ENCODE data around the gene CIDEB.

The CIDEB gene

GRCh38 chr14:24260780-24261157, 47.0 kb downstream of the CIDEB start:
- Histone ChIP-seq H3K27me3 (ENCODE audit: insufficient read depth, poor library complexity, severe bottlenecking) (no peaks in the 10 kb centered on the region), H3K27ac (replicated peaks) (no peak overlapping the region), H3K4me3 (replicated peaks; ENCODE audit: insufficient read depth, low read length) (no peak overlapping the region)
- TF ChIP-seq, protein P1, sequence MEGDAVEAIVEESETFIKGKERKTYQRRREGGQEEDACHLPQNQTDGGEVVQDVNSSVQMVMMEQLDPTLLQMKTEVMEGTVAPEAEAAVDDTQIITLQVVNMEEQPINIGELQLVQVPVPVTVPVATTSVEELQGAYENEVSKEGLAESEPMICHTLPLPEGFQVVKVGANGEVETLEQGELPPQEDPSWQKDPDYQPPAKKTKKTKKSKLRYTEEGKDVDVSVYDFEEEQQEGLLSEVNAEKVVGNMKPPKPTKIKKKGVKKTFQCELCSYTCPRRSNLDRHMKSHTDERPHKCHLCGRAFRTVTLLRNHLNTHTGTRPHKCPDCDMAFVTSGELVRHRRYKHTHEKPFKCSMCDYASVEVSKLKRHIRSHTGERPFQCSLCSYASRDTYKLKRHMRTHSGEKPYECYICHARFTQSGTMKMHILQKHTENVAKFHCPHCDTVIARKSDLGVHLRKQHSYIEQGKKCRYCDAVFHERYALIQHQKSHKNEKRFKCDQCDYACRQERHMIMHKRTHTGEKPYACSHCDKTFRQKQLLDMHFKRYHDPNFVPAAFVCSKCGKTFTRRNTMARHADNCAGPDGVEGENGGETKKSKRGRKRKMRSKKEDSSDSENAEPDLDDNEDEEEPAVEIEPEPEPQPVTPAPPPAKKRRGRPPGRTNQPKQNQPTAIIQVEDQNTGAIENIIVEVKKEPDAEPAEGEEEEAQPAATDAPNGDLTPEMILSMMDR (IDR thresholded peaks at IDR 0.05; ENCODE audit: insufficient read depth, low read length), result no peak
- no peak for TF ChIP-seq POLR2AphosphoS5 (IDR thresholded peaks at IDR 0.05; ENCODE audit: low read depth)
- TF ChIP-seq REST (IDR thresholded peaks at IDR 0.05; ENCODE audit: insufficient replicate concordance, low read depth), result no peak
- no peak for TF ChIP-seq GABPA (IDR thresholded peaks at IDR 0.05; ENCODE audit: low read depth)
- TF ChIP-seq SPI1 (IDR thresholded peaks at IDR 0.05; ENCODE audit: borderline replicate concordance, low read depth), result no peak
- no peak for DNase-seq (ENCODE audit: low read depth in 1 of 2, low spot score in 1 of 2)

DNA sequence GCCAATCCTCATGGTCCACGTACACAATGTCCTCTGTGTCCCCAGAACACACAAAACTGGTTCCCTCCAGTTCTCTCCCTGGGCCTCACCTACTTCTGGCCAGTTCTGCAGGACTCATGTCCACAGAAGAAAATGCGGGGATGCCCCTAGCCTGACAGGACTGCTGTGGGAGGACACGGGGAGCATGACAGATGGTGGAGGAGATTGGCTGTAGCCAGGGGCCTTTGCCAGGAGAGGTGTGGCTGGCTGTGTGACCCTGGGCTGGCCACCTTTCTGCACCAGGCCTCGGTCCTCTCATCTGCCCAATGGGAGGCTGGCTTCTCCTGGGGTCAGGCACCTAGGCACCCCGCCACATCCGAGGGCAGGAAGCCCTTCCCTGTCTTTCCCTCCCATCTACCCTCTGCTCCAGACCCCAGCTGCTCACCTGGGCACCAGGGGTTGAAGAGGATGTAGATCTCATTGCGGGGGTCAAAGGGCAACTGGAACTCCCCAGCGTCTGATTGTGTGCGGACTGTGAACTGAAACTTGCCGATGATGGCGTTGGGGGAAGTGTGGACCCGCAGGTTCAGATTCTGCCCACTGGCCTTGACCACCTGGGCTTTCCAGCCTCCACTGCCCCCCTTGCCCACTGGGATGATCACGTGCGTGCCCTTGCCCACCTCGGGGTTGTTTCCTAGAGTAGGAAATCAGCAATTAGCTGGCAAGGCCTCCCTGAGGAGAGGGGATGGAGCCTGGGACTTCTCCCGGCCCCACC, 47.6 kb downstream of the CIDEB start:
- no peak for DNase-seq (ENCODE audit: low read depth in 1 of 2, low spot score in 1 of 2)
- H3K4me3 ChIP-seq (replicated peaks; ENCODE audit: insufficient read depth, low read length), result no peak overlapping the region

More for the DNA sequence above, 47.6 kb downstream of the CIDEB start:
- TF ChIP-seq REST (IDR thresholded peaks at IDR 0.05; ENCODE audit: insufficient replicate concordance, low read depth), result no peak
- TF ChIP-seq POLR2AphosphoS5 (IDR thresholded peaks at IDR 0.05; ENCODE audit: low read depth), result no peak
- no peak for TF ChIP-seq SPI1 (IDR thresholded peaks at IDR 0.05; ENCODE audit: borderline replicate concordance, low read depth)
- TF ChIP-seq, protein P1 (IDR thresholded peaks at IDR 0.05; ENCODE audit: insufficient read depth, low read length), result no peak
- TF ChIP-seq GABPA (IDR thresholded peaks at IDR 0.05; ENCODE audit: low read depth), result no peak
- Histone ChIP-seq H3K27ac (replicated peaks) (no peak overlapping the region), H3K27me3 (ENCODE audit: insufficient read depth, poor library complexity, severe bottlenecking) (no peaks in the 10 kb centered on the region)
